T-helper 2 cell treated with Interferon-gamma antibody and Interleukin-4, amounts not matched to agents 5 μg/mL and 100 μg/mL, for 36 hours (primary cell): Measurements from ENCODE around the gene CPAMD8.
"Not testable (repeated sequence)": the region's sequence is repeated elsewhere in the genome, so short reads cannot be mapped to it uniquely, and the experiment has no call there.

Source experiments
- DNase-seq: peaks from one replicate; pipeline ENCODE4 v3.0.0; 2021; ENCODE audit warnings: low spot score
- H3K27ac Mint-ChIP-seq: one replicate; pipeline ENCODE4 v1.8.0; 2021; ENCODE audit warnings: mild to moderate bottlenecking, mixed read lengths
- H3K27me3 Mint-ChIP-seq: one replicate; pipeline ENCODE4 v1.8.0; 2021; ENCODE audit warnings: low read depth, mixed read lengths
- H3K36me3 Mint-ChIP-seq: one replicate; pipeline ENCODE4 v1.8.0; 2021; ENCODE audit warnings: low read depth, mixed read lengths
- H3K4me1 Mint-ChIP-seq: one replicate; pipeline ENCODE4 v1.8.0; 2021; ENCODE audit warnings: low read depth, mixed read lengths
- H3K4me3 Mint-ChIP-seq: one replicate; pipeline ENCODE4 v1.8.0; 2022; ENCODE audit warnings: mild to moderate bottlenecking, moderate library complexity, mixed read lengths
- H3K9me3 Mint-ChIP-seq: one replicate; pipeline ENCODE4 v1.8.0; 2021; ENCODE audit warnings: mixed read lengths

CPAMD8 gene

GRCh38 chr19:16960996-16961822 is 65.4 kb downstream of the CPAMD8 start:
- not testable (repeated sequence) for DNase-seq, H3K36me3 Mint-ChIP-seq, H3K27ac Mint-ChIP-seq, H3K4me1 Mint-ChIP-seq, H3K9me3 Mint-ChIP-seq, H3K4me3 Mint-ChIP-seq
- H3K27me3 Mint-ChIP-seq: peaks cover 18% of the 10 kb centered on the region

- H3K4me1 Mint-ChIP-seq, H3K4me3 Mint-ChIP-seq, H3K27ac Mint-ChIP-seq, H3K9me3 Mint-ChIP-seq, H3K36me3 Mint-ChIP-seq, DNase-seq: not testable (repeated sequence)
- peaks cover 12% of the 10 kb centered on the region for H3K27me3 Mint-ChIP-seq
Measured at GRCh38 chr19:16958277-16958676, 68.3 kb downstream of the CPAMD8 start.

- no peak overlapping the region for H3K27ac Mint-ChIP-seq
- H3K4me3 Mint-ChIP-seq: no peak overlapping the region
- peaks cover 5% of the 10 kb centered on the region for H3K4me1 Mint-ChIP-seq
Measured at GRCh38 chr19:16957855-16958254, 68.8 kb downstream of the CPAMD8 start.

DNA sequence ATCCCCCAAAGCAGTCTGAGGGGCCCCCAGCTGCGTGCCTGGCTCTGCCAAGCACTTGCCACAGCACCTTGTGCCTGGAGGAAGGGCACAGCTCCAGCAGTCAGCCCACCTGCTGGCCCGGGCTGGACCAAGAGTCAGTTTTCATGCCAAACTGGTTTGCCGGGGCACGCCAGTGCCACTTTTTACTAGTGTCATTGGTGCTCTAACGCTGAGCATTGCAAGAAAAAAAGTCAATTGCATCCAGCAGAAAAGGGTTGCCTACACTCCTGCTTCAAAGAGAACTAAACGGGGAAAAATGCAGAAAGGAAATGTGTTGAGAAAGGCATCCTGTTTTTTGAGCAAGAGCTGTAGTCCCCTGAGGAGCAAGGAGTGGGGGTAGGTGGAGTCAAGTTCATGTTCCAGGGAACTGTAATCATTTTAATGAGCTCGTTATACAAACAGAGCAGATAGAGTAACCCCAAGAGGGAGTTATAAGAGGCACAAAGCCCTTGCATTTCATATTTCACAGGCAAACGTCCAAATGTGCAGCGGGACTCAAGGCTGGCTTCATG is 69.4 kb downstream of the CPAMD8 start:
- no peak for DNase-seq
- no peaks in the 10 kb centered on the region for H3K36me3 Mint-ChIP-seq
- no peak overlapping the region for H3K27ac Mint-ChIP-seq
- H3K27me3 Mint-ChIP-seq: peaks cover 4% of the 10 kb centered on the region
- no peaks in the 10 kb centered on the region for H3K9me3 Mint-ChIP-seq
- peaks cover 2% of the 10 kb centered on the region for H3K4me1 Mint-ChIP-seq
- H3K4me3 Mint-ChIP-seq: no peak overlapping the region

More at GRCh38 chr19:16957855-16958254, 68.8 kb downstream of the CPAMD8 start:
- DNase-seq: no peak
- H3K27me3 Mint-ChIP-seq: peaks cover 9% of the 10 kb centered on the region
- no peaks in the 10 kb centered on the region for H3K9me3 Mint-ChIP-seq
- H3K36me3 Mint-ChIP-seq: no peaks in the 10 kb centered on the region

DNA sequence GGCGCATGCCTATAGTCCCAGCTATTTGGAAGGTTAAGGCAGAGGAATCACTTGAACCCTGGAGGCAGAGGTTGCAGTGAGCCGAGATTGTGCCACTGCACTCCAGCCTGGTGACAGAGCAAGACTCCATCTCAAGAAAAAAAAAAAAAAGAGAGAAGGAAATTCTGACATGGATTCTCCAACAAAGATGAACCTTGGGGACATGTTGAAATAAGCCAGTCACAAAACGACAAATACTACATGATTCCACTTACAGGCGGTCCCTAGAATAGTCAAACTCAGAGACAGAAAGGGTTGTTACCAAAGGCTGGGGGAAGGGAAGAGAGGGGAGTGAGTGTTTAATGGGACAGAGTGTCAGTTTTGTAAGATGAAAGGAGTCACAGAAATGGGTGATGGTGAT is 71.4 kb downstream of the CPAMD8 start:
- no peak overlapping the region for H3K4me3 Mint-ChIP-seq
- H3K27ac Mint-ChIP-seq: no peak overlapping the region
- H3K27me3 Mint-ChIP-seq: no peaks in the 10 kb centered on the region
- no peaks in the 10 kb centered on the region for H3K36me3 Mint-ChIP-seq
- no peaks in the 10 kb centered on the region for H3K4me1 Mint-ChIP-seq
- DNase-seq: no peak
- no peaks in the 10 kb centered on the region for H3K9me3 Mint-ChIP-seq

DNA sequence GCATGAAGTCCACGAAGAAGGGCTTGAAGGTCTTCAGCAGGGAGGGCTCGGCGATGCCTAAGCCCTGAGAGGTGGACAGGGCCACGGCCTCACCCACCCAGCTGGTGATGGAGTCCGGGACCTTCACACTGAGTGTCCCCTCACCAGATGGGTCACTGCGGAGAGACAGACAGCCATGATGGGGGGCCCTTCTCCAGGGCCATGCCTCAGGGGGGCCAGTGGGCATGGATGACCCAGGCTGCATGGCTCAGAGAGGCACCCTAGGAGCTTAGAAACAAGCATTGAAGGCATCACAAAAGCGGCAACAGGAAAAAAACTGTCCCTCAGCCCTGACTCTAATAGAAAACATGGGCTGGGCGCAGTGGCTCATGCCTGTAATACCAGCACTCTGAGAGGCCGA is 74.6 kb downstream of the CPAMD8 start:
- Mint-ChIP-seq H3K9me3 (no peaks in the 10 kb centered on the region), H3K27me3 (no peaks in the 10 kb centered on the region), H3K4me1 (no peaks in the 10 kb centered on the region), H3K4me3 (no peak overlapping the region), H3K27ac (no peak overlapping the region), H3K36me3 (no peaks in the 10 kb centered on the region)
- no peak for DNase-seq

- Mint-ChIP-seq H3K27me3 (no peaks in the 10 kb centered on the region), H3K4me1 (no peaks in the 10 kb centered on the region), H3K36me3 (no peaks in the 10 kb centered on the region), H3K27ac (no peak overlapping the region), H3K4me3 (no peak overlapping the region), H3K9me3 (no peaks in the 10 kb centered on the region)
- no peak for DNase-seq
Measured at GRCh38 chr19:16951529-16951928, 75.1 kb downstream of the CPAMD8 start.

DNA sequence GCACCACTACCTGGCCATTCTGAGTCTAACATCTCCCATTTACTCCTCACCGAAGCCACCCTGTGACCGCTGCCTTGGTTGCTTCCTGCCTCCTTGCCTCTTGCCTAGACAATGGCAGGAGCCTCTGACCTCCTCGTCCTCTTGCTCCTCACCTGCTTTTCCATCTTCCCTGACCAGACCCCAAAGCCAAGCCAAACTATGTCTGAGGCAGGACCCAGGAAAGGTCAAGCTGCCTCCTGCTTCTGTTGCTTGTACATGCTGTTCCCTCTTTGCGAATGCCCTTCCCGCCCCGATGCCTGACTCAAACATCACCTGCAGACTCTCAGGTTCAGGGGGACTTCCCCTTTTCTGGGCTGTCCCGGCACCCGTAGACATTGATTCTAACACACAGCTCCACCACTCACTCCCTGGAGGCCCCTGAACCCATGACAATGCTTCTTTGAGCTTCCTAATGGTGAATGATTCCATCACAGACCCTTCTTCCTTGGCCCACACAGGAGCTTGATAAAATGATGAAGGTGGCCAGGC is 77.0 kb downstream of the CPAMD8 start:
- Mint-ChIP-seq H3K4me1 (no peaks in the 10 kb centered on the region), H3K4me3 (no peak overlapping the region), H3K36me3 (no peaks in the 10 kb centered on the region), H3K27me3 (no peaks in the 10 kb centered on the region), H3K27ac (no peak overlapping the region), H3K9me3 (peaks cover 6% of the 10 kb centered on the region)
- no peak for DNase-seq

GRCh38 chr19:16946951-16947940 is 79.4 kb downstream of the CPAMD8 start:
- no peak overlapping the region for H3K27ac Mint-ChIP-seq
- H3K4me1 Mint-ChIP-seq: no peaks in the 10 kb centered on the region
- H3K9me3 Mint-ChIP-seq: peaks cover 6% of the 10 kb centered on the region
- H3K27me3 Mint-ChIP-seq: no peaks in the 10 kb centered on the region
- no peak overlapping the region for H3K4me3 Mint-ChIP-seq
- DNase-seq: no peak
- H3K36me3 Mint-ChIP-seq: no peaks in the 10 kb centered on the region

GRCh38 chr19:16945762-16946465 is 80.7 kb downstream of the CPAMD8 start:
- no peak for DNase-seq
- peaks cover 6% of the 10 kb centered on the region for H3K9me3 Mint-ChIP-seq
- H3K27ac Mint-ChIP-seq: no peak overlapping the region
- H3K4me1 Mint-ChIP-seq: no peaks in the 10 kb centered on the region
- no peaks in the 10 kb centered on the region for H3K36me3 Mint-ChIP-seq
- H3K27me3 Mint-ChIP-seq: no peaks in the 10 kb centered on the region
- no peak overlapping the region for H3K4me3 Mint-ChIP-seq

DNA sequence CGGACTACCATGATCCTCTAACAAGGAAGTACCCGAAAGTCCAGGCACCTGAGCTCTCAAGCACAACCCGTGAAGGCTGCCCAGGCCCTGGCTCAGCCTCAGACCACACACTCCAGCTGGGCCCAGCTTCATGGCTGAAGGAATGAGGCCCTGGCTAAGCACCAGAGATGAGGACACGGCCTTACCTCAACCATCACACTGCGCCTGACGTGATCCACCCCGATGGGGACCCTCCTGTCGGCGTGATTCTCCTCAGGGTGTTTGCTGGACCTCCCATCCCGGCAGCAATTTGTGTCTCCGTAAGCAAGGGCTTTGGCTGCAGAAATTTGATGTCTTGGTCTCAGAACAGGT is 81.3 kb downstream of the CPAMD8 start:
- no peak for DNase-seq
- H3K4me1 Mint-ChIP-seq: no peaks in the 10 kb centered on the region
- H3K27ac Mint-ChIP-seq: no peak overlapping the region
- H3K27me3 Mint-ChIP-seq: no peaks in the 10 kb centered on the region
- H3K9me3 Mint-ChIP-seq: peaks cover 6% of the 10 kb centered on the region
- no peaks in the 10 kb centered on the region for H3K36me3 Mint-ChIP-seq
- H3K4me3 Mint-ChIP-seq: no peak overlapping the region

DNA sequence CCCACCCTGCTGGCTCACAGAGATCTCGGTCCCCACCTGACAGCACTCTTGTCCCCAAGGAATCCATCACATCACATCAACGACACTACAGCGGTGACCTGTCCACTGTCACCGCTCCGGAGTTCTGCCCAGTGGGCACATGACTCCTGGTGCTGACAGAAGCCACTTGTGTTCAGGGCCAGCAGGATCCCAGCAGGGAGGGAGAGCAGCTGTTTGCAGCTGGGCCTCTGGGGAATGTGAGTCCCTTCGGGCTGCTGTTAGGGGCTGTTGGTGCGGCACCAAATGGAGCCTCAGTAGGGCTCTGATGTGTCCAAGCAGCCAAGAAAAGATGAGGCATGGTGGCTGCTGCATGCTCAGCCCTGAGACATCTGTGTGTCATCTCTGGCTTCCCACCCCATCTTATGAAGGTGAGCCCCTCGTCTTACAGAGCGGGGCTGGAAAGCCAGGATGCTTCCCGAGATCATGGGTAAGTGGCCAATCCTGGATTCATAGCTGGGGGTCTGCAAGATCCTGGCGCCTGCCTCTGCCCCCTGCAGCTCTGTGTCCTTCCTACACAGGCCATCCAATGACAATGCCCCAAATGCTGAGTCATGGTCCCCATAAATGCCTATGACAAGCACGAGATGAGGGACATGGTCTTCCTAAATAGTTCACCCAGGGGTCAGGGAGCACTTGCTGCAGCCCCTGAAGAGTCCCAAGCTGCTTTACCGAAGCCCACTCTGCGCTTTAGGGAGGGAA is 81.8 kb downstream of the CPAMD8 start:
- no peak for DNase-seq
- Mint-ChIP-seq H3K27ac (no peak overlapping the region), H3K9me3 (peaks cover 6% of the 10 kb centered on the region), H3K36me3 (no peaks in the 10 kb centered on the region), H3K27me3 (no peaks in the 10 kb centered on the region), H3K4me3 (no peak overlapping the region), H3K4me1 (no peaks in the 10 kb centered on the region)
